ENCODE measurements around the gene CCDC187. TPM values are rescaled to one million over a fixed set of nuclear protein-coding genes. Genes with fewer than 3 reads are reported as not detected.
"Not testable (repeated sequence)": the region's sequence is repeated elsewhere in the genome, so short reads cannot be mapped to it uniquely, and the experiment has no call there.

The CCDC187 gene
- not detected in 2 replicates for total RNA-seq (2014; rRNA removed)
- not detected for polyA plus RNA-seq (2012)

DNA sequence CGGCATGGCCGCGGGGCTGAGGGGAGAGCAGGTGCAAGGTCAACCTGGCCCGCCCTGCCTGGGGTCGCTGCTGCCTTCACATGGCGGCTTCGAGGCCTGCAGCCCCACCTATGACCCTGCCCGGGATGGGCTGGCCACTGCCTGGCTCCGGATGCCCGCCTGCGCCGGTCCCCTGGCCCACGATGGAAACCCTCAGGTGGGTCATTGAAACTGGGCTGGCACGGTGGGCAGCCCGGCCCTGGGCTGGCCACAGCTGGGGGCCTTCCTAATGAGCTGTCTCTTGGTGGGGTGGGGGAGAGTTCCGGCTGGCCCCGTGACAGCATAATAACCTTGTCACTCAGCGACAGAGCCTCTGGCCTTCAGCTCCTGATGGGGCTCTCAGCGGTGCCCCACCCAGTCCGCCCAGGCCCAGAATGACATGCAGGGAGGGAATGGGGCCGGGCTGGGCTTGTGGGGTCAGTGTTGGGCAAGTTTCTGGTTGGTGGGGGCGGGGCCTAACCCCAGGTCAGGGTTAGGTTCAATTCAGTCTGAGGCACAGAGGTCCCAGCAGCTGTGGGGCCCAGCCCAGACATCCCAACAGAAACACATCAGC, at the start of gene CCDC187:
Gene CCDC187 (minus strand): TSS at position 270 of the 592 bp plus-strand sequence. CDS start 264 bp downstream, at position 6.
- no peak for DNase-seq (ENCODE audit: low read depth)

DNA sequence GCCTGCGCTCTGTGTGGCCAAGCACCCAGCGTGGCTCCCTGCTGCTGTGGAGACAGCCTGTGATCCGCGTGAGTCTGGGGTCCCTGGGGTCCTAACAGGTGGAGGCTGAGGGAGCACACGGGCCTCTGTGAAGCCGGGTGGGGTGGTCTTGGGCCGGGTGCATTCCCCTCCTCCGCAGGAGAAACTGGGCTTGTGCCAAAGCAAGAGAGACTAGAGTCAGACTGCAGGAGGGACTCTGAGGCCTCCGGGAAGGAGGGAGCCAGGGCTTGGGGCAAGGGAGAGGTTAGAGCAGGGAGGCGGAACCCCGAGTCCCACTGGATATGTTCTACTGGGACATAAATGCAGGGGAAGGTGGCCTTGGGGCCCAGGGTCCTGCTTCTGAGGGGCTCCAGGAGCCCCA, 49.2 kb upstream of the CCDC187 start:
- DNase-seq (ENCODE audit: low read depth) = no peak

DNA sequence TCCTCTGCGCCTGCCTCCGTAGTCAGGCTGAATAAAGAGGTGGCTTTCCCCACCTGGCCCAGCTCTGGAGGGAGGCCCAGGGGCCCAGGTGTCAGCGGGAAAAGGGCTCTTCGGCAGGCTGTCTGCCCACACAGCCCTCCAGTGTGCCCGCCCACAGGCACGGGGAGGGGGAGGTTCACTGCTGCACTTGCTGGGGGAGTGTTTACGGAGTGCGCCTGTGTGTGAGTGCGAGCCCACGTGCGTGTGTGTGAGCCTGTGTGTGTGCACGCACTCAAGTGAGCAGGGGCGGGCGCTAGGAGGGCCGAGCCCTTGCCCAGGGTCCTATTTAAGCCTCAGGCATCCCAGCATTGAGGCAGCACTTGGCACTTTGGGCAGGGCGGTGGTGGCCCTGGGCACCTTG, 48.8 kb upstream of the CCDC187 start:
- DNase-seq (ENCODE audit: low read depth) = no peak

DNA sequence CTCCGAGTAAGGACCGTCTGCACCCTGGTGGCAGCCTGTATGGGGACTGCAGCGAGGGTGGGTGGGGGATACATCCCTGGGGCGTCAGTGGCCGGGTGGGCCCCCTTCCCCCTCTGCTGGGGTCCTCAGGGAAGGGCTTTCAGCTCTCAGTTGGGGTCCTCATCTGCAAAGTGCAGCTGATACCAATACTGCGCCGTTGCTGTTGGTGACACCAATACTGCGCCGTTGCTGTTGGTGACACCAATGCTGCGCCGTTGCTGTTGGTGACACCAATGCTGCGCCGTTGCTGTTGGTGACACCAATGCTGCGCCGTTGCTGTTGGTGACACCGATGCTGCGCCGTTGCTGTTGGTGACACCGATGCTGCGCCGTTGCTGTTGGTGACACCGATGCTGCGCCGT, 48.0 kb upstream of the CCDC187 start:
- not testable (repeated sequence) for DNase-seq (ENCODE audit: low read depth)

DNA sequence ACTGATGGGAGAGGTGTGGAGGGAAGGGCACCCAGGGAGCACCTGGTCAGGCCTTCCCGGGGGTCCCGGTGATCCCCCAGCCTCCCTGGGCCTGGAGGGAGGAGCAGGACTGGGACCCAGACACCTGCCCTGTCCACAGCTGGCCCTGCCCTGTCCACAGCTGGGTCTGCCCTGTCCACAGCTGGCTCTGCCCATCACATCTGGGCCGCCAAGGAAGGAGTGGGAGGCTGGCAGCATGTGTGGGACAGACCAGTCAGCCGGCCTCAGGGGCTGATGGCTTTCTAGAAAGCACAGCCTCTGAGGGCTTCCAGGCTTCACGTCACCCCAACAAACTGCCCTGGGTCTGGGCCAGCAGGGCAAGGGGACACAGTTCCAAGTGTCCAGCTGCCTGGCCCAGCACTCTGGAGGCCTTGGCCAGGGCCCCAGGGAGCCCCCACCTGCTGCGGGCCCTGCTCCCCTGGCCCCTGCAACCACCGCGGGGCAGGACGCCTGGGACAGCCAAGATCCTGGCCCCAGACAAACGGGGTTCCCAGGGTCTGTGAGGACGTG, 47.4 kb upstream of the CCDC187 start:
- DNase-seq (ENCODE audit: low read depth) = peak; percentile 57

DNA sequence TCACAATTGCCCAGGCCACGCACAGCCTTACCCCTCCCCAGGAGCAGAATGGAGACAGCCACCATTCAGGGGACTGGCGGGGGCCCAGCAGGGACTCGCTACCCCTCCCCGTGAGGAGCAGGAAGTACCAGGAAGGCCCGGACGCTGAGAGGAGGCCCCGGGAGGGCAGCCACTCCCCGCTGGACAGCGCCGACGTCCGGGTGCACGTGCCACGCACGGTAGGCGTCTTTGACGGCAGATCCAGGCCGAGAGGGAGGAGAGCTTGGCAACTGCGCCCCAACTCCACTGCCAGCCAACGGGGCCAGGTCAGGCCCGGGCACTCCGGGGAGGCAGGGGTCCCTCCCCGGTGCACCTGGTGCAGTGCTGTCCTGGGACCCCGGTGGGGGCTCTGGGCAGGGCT, 45.7 kb upstream of the CCDC187 start:
- DNase-seq (ENCODE audit: low read depth) = no peak

DNA sequence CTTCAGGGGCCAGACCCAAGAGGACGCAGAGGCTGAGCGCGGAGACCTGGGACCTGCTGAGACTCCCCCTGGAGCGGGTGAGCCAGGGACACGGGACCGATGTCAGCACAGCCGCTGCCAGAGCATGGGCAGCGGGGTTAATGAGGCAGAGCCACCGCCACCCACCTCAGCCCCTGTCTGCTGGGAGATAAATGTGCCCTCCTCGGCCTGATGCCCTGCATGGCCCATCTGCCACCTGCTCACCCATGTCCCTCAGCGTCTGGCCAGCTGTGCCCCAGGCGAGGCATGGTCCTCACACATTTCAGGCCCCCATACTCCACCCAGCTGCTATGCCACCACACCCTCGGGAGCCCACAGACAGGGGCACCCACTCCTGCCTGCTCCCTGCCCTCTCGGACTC, 44.8 kb upstream of the CCDC187 start:
- DNase-seq (ENCODE audit: low read depth) = no peak

DNA sequence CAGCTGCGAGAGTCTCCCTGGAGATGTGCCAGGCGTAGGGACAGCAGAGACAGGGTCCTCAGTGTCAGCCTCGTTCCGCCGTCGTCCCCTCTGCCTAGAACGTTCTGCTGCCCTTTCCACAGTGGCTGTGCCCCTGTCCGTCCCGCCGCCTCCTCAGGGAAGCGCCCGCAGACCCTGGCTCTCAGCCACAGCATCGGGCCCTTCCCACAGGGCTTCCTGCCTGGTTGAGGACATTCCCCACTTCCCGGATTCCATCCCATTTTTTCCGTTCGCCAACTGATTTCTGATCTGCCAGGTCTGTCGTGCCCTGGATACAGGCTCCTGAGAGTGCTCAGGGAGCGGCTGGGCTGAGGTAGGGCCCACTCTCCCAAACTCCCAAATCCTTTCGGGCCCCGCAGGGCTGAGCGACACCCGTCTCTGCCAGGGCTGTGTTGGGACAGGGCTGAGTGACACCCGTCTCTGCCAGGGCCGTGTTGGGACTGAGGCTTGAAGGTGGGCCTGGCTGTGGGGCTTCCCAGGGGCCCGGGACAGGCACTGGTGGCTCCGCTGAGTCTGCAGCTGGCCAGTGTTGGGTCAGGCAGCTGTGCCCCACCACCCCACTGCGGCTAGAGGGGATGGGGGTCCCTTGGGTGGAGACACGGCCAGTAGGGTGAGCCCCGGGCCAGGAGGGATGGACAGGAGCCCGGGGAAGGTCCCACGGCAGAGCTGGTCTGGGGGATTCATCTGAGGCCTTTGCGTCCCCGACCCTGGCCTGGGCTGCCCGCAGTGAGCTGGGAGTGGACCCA, 43.8 kb upstream of the CCDC187 start:
- DNase-seq (ENCODE audit: low read depth) = no peak

DNA sequence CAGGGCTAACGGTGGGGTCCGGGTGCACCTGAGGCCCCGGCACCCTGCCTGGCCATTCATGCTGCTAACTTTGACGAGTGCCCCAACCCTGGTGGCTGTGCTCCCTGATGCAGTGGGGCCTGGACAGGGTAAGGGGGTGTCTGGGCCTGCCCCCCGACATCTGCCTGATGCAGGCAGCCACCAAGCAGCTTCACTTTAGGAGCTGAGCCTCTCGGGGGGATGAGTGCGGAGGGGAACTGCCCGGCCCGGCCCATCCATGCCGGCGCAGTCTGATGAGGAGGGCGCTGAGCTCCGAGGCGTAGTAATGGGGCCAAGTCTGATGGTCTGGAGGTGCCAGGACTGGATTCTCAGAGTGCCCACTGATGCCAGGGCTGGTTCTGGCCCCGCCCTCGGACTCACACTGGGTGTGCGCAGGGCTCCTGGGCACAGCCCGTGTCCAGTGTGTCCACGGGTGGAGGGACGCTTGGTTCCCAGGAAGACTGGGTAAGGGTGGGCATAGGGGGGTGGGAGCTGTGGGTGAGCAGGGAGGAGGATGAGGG, 43.1 kb upstream of the CCDC187 start:
- no peak for DNase-seq (ENCODE audit: low read depth)

DNA sequence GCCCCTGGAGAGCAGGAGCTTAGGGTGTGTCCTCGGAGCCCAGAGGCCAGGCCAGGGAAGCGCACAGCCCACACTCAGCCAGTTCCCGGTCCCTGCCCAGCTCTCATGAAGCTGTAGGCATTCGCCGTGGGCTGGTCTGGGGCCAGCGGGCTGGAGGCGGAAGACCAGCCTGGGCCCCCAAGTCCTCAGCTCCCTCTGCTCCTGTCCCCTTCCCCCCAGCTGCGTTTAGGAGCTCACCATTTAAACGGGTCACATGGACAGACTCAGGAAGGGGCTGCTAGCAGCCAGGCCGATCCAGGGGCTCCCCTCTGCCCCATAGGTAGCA, 42.2 kb upstream of the CCDC187 start:
- DNase-seq (ENCODE audit: low read depth) = no peak

DNA sequence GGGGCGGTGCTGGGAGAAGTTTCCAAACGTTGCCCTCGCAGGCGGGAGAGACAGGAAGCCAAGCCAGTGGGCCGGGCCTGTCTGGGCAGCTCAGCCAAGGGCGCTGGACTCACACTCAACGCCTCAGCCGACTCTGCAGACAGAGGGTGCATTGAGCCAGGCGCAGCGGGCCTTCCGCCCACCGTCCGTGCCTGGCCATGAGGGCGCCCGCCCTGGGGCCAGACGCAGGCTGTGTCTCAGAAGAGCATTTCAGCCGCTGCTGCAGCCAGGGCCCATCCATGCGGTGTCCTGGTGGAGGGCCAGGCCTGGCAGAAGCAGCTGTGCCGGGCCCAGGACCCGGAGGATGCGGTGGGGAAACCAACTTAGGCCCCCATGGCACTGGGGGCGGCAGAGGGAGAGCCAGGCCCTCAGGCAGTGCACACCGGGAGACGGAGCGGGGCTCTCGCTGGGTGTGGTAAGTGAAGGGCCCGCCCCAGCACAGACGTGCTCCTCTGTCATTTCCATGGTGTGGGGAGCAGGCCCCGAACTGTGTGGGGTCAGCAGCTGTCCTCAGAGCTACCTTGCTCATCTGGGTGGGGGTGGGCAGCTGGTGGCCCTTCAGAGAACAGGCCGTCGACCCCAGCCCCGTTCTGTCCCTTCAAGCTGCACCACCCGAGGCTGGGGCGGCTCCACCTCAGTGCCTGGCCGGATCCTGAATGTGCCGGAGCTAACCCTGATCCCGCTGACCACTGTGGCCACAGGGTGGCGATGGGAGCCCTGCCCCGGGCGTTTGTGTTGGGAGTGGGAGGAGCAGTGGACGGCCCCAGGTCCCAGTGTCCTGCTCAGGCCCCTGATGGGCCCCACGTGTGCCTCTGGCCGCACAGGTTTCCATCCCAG, 41.6 kb upstream of the CCDC187 start:
- DNase-seq (ENCODE audit: low read depth) = peak; percentile 34

DNA sequence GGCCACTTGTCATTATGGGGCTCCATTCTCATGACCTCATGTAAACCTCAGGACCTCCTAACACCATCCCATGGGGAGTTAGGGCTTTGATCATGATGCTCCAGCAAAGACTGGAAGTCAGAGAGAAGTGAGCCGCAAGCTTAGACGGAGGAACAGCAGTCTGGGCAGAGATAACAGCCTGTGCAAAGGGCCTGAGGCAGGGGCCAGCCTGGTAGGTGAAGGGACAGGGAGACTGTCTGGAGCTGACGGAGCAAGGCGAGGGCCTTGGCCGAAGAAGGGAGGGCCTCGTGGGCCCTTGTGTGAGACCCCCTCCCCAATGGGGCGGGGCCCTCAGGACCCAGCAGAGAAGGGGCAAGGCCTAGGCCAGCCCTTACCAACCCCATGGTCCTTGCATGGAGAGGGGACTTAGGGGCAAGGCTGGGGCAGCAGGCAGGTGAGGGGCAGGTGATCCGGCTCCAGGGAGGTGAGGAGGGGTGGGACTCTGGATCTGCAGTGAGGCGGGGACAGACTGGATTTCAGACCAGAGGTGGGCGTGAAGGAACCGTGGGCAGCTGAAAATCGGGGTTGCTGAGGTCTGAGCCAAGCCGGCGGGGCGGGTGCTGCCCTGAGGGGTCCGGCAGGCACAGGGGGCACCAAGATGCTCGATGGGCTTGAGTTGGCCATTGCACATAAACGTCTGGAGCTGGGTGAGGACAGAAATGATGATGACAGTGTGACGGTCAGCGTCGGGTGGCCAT, 40.8 kb upstream of the CCDC187 start:
- no peak for DNase-seq (ENCODE audit: low read depth)

DNA sequence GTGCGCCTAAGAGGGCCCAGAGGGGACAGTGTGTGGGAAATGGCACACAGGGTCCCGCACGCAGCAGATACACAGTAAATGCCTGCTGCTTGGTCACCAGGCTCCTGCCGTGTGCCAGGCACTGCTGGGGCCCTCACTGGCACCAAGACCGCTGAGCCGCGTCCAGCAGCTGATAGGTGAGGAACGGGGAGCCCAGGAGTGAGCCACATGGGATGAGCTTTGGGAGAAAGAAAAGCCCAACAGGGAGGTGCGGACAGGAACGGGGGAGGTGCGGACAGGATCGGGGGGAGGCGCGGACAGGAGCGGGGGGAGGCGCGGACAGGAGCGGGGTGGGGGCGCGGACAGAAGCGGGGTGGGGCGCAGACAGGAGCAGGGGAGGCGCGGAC, 40.0 kb upstream of the CCDC187 start:
- no peak for DNase-seq (ENCODE audit: low read depth)

DNA sequence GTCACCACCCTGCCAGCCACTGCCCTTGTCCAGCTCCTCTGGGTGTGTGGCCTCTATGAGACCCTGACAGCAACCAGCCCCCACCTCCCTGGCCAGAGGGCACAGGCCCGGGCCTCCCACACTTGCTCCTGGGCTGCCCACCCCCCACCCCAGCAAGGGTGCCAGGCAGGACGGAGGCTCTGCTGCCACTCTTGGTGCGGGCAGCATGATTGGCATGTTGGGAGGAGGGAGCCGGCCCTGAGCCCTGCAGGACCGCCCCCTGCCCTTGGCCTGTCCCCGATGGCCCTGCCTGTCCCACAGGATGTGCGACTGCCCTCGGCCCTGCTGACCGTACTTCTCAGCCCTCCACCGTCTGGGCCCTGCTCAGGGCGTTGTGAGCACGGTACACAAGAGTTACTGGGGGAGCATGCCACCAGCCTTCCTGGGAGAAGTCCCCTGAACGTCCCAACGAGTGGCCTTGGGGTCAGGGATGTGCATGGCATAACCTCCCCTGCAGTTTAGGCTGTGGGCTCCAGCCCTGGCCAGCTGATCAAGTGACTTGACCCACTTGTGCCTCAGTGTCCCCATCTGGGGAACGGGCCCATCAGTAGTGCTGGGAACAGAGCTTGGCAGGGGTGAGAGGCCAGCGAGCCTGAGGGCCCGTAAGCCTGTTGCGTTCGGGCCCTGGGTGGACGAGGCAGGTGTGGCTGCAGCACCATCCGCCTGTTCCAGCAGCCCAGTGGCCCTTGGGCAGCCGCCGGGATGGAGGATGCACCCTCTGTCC, 39.4 kb upstream of the CCDC187 start:
- DNase-seq (ENCODE audit: low read depth) = no peak

DNA sequence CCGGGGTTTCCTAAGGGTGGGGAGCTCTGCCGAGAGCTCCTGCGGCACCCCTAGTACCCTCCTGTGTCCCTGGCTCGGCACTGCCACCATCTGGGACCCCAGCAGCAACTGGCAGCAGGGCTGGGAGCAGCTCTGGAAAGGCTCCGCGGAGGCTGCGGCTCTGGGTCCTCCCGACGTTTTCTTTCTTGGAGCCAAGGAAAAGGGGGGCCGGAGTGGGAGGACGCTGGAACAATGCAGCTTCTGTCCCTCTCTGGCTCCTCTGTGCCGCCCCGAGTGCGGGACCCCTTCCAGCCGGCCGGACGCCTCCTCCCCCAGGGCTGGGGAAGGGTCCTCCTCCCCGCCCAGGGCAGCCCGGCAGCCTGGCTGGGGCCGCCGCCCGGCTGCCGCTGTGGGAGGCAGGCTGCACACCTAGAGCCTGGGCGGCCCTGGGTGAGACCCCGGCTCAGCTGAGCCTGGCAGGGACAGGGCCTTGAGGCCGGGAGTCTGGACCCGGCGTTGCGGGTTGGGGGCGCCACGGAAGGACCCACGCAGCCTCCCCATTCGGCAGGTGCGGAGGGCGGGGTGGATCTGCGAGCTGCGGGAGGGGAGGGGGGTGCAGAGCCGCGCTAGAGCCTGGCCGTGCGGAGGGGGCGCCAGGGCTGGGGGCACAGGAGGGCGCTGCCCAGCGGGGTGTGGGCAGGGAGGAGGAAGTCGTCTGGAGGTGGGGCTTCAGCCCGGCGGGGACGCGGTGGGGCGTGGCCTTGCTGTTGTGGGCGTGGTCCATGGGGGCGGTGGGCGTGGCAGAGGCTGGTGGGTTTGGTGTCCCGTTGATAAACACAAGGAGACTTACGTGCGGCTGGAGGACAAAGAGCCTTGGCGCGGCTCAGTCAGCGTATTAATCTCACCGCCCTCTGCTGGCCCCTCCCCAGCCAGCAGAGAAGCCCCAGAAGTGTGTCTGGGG, 38.6 kb upstream of the CCDC187 start:
- DNase-seq (ENCODE audit: low read depth) = no peak

DNA sequence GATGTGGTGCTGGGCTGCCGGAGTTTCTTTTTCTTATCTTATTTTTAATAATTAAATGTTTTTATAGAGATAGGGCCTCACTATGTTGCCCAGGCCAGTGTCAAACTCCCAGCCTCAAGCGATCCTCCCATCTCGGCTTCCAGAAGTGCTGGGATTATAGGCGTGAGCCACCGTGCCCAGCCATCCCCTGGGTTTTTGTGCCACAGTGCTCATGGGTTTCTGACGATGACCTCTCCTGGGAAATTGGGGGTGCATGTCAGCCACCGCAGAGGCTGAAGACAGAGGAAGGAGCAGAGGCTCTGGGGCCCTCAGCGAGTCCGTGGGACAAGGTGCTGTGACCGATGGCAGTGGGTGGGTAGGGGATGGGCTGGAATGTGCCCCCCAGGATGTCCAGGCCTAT, 37.9 kb upstream of the CCDC187 start:
- no peak for DNase-seq (ENCODE audit: low read depth)

DNA sequence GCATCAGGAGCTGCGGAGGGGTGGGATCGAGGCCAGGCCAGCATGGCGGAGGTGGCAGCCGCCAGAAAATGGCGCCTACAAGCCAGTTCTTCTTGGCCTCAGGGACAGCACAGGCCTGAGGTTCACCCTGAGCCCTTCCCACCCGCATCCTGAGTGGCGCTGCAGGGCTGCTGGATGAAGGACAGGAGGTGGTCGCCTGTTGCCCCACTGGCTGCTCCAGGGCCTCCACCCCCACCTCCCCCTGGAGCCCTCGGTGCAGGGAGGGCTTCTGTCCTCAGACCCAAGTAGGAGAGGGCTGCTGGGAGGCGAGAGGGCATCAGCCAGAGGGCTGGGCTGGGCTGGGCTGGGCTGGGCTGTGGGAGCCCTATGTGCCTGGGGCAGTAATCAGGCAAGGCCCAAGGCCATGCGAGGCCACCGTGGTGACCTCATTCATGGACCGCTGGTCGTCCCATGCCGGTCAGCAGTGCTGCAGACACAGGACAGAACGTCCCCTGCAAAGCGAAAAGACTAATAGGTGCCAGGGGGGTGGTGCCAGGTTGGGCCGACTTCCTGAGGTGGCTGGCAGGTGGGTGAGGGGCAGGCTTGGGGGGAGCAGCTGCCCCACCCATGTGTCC, 37.3 kb upstream of the CCDC187 start:
- no peak for DNase-seq (ENCODE audit: low read depth)

DNA sequence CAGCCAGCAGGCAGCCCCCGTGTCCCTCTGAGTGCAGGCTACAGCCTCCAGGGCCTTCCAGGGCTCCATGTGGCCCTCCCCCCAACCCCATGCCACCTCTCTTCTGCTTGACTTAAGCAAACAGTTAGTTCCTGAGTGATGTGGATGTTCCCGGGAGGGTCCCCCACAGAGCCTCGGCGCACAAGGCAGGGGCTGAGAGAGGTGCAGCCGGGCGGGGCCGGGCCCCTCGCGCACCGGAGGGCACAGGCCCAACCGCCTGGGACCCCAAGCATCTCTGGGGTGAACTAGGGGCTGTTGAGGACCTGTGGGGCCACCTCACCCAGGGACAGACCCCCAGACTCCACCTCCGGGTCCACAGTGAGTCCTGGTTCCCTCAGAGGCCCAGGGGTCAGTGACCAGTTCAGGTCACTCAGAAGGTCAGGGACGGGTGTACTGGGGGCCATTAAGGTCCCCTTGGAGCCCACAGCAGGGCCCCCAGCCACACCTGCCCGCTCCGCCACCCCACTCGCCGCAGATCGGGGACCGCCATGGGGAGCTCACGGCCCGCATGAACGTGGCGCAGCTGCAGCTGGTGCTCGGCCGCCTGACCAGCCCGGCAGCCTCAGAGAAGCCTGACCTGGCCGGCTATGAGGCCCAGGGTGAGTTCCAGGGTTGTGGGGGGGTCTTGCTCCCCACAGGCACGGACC, 36.6 kb upstream of the CCDC187 start:
- no peak for DNase-seq (ENCODE audit: low read depth)

All from LHCN-M2 (cell line).